OCI-LY1 (cell line): ENCODE data around the gene LPCAT2.

Experiments used
- CTCF ChIP-seq: fragments of 200-600 bp; sonication (generic), shearing (Covaris generic); IDR thresholded peaks from 2 replicates; pipeline ENCODE4 v1.5.1; 2017; ENCODE audit warnings: mild to moderate bottlenecking, antibody characterized with exemption, low read length, moderate library complexity, mixed read lengths
- EZH2 ChIP-seq: fragments of 200-600 bp; sonication (generic), shearing (Covaris generic); IDR thresholded peaks from 2 replicates; pipeline ENCODE4 v1.8.0; 2017; ENCODE audit warnings: borderline replicate concordance, mixed run types, mild to moderate bottlenecking, antibody characterized with exemption, low read length, moderate library complexity, mixed read lengths

- TF ChIP-seq CTCF (no peak), EZH2 (no peak)
These were observed 12.9 kb downstream of the LPCAT2 start for GRCh38 chr16:55521792-55522191.
